Middle frontal gyrus (tissue), 1 donor: ENCODE data around the gene KRT81.
"Not testable (repeated sequence)": the region's sequence is repeated elsewhere in the genome, so short reads cannot be mapped to it uniquely, and the experiment has no call there.

ENCODE experiments used
- DNase-seq: peaks from one replicate; pipeline ENCODE4 v3.0.0-alpha.2; 2015; ENCODE audit warnings: low spot score; ENCODE audit errors: extremely low spot score

KRT81 gene

DNA sequence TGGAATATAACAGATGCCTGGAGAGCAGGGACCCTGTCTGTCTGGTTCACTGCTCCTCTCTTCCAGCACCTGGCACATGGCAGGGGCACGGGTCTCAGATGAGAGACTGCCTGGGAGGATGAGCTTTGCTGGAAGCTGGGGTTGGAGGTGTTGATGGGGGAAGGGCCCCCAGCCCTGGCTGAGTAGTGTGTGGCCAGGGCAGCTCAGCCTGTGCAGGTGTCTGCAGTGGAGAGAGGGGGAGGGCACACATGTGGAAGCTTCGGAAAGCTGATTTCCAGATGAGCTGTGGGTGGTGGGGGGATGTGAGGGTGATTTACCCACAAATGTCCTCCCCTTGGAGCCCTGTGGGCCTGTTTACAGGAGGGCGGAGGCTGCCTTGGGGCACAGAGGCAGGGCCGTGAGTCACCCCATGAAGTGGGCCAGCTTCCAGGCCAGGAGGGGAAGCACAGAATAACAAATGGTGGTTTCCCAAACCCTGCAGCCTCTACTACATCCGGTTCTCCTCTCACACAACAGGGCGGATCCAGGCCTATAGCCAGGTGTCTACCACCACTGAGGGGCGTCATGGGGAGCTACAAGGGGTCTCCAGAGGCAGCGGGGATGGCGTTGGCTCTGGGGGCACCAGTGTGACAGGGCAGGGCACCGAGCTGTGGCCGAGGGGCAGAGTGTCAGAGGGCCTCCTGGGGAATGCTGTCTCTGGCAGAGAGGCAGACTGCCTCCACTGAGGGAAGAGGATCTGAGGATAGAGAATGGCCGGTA lies 47.3 kb downstream of the KRT81 start:
- DNase-seq: no peak

DNA sequence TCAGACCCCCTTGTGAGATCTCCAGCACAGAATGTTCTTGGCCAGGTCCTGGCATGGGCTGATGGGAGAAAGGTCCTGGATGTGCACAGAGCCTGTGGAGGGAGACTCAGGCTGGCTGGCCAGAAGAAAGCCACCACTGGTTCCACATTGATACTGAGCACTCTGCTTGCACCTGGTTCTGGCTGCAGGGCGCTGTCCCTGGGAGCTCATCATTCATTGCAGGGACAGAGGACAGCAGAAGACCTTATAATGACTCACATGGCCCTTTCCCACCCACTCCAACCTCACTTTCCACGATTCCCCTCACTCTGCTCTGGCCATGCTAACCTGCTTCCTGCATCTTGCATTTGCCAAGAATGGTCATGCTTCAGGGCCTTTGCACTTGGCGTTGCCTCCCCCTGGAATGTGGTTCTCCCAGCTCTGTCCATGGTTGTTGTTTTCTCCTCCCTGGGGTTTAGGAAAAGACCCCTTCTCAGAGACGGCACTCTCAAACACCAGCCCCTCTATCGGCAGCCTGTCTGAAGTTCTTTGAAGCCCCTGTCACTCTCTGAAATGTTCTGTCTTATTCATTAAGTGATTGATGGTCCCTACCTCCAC lies 48.0 kb downstream of the KRT81 start:
- DNase-seq: no peak

DNA sequence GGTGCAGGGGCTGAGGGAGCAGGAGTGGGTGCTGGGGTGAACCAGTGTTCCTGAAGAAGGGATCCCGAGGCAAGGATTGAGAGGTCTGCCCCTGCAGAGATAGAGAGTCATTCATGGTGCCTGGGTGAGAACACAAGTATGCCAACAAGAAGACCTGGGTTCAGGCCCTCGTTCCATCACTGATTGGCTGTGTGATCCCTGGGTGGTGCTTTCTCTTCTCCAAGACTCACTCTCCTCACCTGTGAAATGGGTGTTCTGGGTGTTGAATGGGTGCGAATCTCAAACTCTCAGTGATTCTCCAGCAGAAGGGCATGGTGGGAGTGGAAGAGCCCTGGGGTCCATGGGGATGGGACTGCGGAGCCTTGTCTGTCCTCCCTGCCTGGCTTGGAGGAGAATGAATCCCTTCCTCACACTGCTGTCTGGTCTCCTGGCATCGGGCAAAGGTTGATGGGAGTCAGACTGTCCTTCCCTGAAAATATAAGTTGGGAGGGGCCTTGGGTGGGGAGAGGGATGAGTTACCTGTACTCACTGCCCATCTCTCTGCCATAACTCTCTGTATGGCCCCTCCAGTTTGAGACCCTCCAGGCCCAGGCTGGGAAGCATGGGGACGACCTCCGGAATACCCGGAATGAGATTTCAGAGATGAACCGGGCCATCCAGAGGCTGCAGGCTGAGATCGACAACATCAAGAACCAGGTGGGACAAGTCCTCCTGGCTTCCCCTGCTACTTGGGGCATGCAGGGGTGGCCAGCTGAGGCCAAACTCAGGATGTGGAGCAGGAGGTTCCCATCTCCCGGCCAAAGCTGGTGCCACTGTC lies 48.7 kb downstream of the KRT81 start:
- DNase-seq: no peak

DNA sequence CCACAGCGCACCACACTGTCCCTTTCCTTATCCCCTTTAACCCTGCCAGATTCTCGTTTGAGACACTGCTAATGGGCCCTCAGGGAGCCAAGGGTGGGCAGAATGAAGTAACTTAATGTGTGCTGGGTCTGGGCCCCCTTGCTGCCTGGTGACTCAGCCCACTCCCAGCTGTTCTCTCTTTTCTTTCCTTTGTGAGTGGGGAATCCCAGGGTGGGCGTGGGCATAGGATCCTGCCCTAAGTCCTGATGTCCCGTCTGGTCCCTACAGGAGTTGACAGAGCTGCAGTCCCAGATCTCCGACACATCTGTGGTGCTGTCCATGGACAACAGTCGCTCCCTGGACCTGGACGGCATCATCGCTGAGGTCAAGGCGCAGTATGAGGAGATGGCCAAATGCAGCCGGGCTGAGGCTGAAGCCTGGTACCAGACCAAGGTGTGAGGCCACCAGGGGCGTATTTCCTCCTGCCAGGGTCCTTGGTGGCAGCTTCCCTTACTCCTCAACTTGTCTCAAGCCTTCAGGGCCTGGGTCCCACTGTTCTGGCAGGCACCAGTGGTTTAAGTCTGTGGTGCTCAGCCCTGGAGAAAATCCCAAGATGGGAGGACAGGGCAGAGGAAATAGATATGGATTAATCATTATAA lies 50.0 kb downstream of the KRT81 start:
- no peak for DNase-seq

DNA sequence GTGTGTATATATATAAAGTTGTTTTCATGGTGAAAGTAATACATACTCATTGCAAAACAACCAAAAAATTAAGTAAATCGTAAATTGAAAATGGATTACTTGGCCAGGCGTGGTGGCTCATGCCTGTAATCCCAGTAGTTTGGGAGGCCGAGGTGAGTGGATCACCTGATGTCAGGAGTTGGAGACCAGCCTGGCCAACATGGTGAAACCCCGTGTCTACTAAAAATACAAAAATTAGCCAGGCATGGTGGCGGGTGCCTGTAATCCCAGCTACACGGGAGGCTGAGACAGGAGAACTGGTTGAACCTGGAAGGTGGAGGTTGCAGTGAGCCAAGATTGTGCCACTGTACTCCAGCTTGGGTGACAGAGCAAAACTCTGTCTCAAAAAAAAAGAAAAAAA lies 51.1 kb downstream of the KRT81 start:
- not testable (repeated sequence) for DNase-seq

DNA sequence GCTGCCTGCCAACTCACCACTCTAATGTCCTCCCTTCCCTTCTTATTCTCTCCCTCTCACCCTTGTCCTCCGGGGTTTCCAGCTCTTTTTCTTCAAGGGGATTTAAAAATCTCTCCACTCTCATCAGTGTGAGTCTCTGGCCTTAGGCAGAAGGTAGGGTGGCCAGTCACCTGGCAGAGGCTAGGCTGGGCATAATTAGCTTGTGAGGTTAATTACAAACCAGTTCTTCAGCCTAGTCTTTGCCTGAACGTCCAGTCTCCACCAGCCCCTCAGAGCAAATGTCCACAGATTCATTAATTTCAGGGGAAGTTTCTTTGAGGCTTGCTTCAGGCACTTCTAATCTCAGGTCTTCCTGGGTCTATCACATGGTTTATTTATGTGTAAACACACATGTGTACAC lies 51.6 kb downstream of the KRT81 start:
- DNase-seq: no peak

DNA sequence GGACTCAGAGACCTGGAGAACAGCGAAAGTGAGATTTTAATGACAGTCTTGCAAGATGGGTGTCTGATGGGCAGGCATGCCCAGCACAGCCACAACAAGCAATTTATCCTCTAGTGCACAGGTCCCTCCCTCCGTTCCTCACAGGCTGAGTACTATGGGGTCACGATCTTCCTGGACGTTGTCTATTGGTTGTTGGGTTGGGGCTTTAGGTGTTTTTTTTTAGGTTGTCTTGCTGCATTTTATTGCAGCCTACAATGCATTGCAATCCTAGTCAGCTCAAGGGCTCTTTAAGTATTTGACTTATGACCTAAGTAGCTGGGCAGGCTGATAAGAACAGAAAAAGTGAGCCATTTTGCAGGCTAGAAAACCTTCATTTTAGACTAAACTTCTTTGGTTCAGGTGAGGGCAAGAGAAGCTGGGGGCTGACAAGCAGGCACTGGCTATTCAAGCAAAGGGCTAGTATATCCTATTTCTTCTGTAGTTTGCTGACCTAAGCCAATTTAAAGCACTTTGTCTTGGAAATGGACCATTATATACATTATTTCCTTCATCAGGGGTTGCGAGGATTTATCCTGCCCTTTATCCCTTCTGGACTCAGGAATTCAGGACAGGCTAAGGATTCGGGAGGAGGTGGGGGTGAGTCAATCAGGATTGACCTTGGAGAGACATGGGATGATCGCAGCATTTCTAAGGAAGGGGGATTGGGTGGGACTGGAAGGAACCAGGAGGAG lies 52.3 kb downstream of the KRT81 start:
- DNase-seq: no peak

DNA sequence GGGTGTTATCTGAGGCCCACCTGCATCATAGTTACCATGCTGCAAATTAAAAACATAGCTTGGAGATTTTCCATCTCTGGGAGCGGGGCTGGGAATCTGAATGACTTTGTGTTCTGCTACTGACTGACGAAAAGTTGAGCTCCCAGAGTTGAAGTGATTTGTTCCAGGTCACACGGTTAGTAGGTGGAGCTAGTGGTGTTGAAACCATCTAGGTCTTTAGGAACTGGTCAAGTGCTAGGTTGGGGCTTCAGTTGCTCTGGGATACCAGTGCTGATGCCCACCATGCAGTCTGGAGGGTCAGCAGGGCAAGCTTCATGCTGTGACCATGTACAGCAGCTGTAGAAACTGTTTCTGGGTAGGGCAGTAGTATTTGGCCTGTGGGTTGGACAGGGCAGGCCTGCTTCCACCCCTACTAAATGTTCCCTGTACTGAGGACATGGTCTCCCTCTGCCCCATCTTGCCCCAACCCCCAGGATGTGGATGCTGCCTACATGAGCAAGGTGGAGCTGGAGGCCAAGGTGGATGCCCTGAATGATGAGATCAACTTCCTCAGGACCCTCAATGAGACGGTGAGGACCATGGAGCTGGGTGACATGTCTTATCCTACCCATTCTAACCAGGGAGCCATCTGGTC lies 53.0 kb downstream of the KRT81 start:
- no peak for DNase-seq

DNA sequence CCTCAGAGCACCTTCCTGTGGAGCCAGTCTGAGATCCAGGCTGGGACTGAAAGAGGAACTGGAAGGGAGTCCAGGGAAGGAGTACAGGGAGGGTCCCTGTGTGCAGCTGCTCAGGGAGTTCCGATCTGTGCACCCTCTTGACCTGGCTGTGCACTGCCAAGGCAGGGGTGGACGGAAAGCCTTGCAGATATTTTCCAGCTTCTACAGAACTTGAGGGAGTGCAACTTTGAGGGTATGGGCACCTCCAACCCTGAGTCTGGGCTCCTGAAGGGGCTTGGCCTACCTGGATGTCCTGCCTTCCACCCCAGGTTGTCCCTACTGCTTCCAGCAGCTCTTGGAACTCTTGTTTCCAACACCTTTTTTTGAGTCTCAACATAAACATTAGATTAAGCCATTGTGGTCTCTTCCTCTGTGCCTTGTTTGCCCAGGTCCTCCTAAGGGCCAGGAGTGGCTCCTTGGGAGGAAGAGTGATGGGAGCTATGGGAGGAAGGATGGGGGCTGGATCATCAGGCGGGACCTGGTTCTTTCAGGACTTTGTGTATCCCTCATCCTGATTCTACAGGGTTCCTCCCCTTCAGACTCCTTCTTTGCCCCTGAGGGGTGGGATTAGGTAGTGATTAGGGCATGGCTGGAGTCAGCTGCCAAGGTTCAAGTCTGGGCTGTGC lies 54.8 kb downstream of the KRT81 start:
- no peak for DNase-seq
